ENCODE results near the gene GTF3C2. TPM values are rescaled to one million over a fixed set of nuclear protein-coding genes. Genes with fewer than 3 reads are reported as not detected.

GTF3C2 gene
- total and polyA plus RNA-seq, 2 of the 13 experiments (the other 11 are each of a cell fraction or from before 2014, with no cell fraction given): 77.5 to 130 TPM

- TF ChIP-seq ZBTB40 (IDR thresholded peaks at IDR 0.05): no peak
- TF ChIP-seq ZBTB40 (CRISPR knock-in tag; IDR thresholded peaks at IDR 0.05): no peak
- TF ChIP-seq ZNF101 (CRISPR knock-in tag; IDR thresholded peaks at IDR 0.05; ENCODE audit: borderline replicate concordance, low read depth): no peak
- TF ChIP-seq KAT8 (CRISPR knock-in tag; IDR thresholded peaks at IDR 0.05): no peak
- no peak for TF ChIP-seq RARA (CRISPR knock-in tag; IDR thresholded peaks at IDR 0.05)
- no peak for TF ChIP-seq E2F2 (CRISPR knock-in tag; IDR thresholded peaks at IDR 0.05; ENCODE audit: borderline replicate concordance)
- no peak for TF ChIP-seq RORA (CRISPR knock-in tag; IDR thresholded peaks at IDR 0.05)
- no peak for TF ChIP-seq LRRFIP1 (CRISPR knock-in tag; conservative IDR thresholded peaks at IDR 0.05)
- no peak for TF ChIP-seq CBX2 (IDR thresholded peaks at IDR 0.05; ENCODE audit: low read depth, low read length)
- no peak for TF ChIP-seq CBX2 (CRISPR knock-in tag; IDR thresholded peaks at IDR 0.05; ENCODE audit: low read depth)
- TF ChIP-seq POLR2G (IDR thresholded peaks at IDR 0.05; ENCODE audit: low read depth, low read length): peak; percentile 30; the same call in 1 of the 2 replicates
Observed at GRCh38 chr2:27377618-27378095, 21.1 kb upstream of the GTF3C2 start (continued).
